ENCODE data around the gene SLC6A9.

The SLC6A9 gene

GRCh38 chr1:43991476-43992231 lies 39.6 kb downstream of the SLC6A9 start, which contains the start of gene CCDC24:
TSS of gene CCDC24 (plus strand) at chr1:43991599. CDS start at chr1:43991879, 280 bp downstream.
- Histone ChIP-seq H3K27ac (peak within 1 kb of the TSS in 19 of 21 experiments; percentile 34 to 86 (median 72)), H3K4me3 (peak within 1 kb of the TSS; percentile 37 to 75 (median 66))

GRCh38 chr1:43991200-43991475 lies 40.1 kb downstream of the SLC6A9 start:
- Histone ChIP-seq H3K27ac (peak overlapping the region in 19 of 21 experiments; percentile 34 to 86 (median 72)), H3K4me3 (peak overlapping the region; percentile 37 to 75 (median 66))

- H3K4me3 ChIP-seq, result peak overlapping the region; percentile 37 to 75 (median 66)
- H3K27ac ChIP-seq, result peak overlapping the region in 19 of 21 experiments; percentile 34 to 86 (median 72)
Measured at GRCh38 chr1:43990271-43991199, 40.7 kb downstream of the SLC6A9 start.

GRCh38 chr1:43987159-43987902 lies 43.9 kb downstream of the SLC6A9 start:
- Histone ChIP-seq H3K4me3 (no peak overlapping the region), H3K27ac (no peak overlapping the region)

GRCh38 chr1:43986712-43987111 lies 44.5 kb downstream of the SLC6A9 start:
- no peak overlapping the region for H3K4me3 ChIP-seq
- no peak overlapping the region for H3K27ac ChIP-seq

DNA sequence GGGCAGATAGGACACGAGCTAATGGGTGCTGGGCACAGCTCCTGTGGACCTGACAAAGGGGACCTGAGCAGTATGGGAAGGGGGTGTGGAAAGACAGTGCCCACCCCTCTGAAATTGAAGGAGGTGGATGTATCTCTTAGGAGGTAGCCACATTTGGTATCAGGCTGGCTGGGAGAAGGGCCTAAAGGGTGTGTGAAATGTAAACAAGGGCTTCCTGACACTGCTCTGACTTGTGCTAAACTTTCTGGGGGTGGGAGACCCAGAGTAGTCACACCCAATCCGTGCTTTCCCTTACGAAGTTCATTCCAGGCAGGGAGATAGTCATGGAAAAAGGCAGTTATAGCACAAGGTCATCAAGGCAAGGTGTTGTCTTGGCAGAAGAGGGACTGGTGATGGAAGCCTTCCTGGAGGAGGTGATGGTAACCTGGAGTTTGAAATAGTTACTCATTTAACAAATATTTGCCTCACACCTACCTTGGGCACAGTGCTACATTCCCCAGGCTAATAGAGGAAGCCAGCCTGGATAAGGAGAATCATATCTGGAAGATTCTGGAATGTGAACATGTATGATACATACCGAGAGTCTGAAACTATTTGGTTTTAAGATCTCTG lies 45.2 kb downstream of the SLC6A9 start:
- Histone ChIP-seq H3K4me3 (no peak overlapping the region), H3K27ac (no peak overlapping the region)

DNA sequence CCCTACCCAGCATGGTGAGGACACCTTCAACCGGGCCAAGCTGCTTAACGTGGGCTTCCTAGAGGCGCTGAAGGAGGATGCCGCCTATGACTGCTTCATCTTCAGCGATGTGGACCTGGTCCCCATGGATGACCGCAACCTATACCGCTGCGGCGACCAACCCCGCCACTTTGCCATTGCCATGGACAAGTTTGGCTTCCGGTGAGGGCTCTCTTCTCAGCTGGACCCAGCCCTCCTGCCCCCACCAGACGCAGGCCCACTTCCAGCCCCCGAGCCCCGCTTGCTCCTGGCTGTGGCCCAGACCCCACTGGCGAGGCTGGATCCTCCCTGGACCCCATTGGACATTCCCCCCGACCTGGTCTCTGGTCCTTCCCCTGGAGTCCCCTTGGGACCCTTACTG lies 46.4 kb downstream of the SLC6A9 start:
- Histone ChIP-seq H3K4me3 (no peak overlapping the region), H3K27ac (no peak overlapping the region)

DNA sequence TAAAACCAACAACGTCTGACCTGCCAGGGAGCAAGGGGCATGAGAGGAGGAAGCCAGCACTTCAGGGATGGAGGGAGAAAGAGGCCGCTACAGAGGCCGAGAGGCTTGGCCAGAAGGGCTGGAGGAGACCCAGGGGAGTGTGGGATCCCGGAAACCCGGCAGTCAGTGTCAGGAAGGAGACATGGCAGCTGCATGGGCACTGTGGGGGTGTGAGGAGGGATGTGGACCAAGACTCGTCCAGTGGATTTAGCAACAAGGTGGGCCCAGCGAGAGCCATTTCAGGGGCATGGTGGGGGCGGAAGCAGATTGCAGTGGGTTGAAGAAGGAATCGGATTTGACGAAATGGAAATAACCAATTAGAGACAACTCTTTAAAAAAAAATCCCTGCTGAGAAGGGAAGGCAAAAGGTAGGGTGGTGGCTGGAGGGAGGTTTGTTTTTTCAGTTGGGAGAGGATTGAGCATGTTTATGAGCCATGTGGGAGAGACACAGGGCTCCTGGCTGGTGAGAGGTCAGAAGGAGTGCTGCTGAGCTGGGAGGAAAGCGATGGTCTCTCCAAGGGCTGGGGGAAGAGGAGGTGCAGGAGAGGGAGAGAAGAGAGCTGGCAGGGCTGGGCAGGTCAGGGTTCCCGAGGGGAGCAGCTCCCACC lies 47.9 kb downstream of the SLC6A9 start:
- H3K4me3 ChIP-seq, result no peak overlapping the region
- no peak overlapping the region for H3K27ac ChIP-seq

DNA sequence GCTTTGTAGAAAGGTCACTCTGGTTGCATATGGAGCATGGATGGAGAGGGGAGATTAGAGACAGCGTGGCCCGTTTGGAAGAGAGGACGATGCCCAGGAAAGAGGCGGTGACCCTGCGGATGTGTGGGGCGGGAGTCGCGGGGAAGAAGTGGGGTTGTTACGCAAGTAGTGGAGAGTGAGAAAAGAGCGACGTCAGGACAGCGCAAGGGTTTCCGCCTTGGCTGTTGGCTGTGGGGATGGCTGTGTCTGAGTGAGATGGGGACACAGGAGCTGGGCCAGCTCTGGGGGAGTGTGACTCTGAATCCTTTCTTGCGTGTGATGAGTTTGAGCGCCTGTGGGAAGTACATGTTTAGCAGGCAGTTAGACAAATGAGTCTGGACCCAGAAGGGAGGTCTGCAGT lies 48.5 kb downstream of the SLC6A9 start:
- H3K27ac ChIP-seq, result no peak overlapping the region
- H3K4me3 ChIP-seq, result no peak overlapping the region

DNA sequence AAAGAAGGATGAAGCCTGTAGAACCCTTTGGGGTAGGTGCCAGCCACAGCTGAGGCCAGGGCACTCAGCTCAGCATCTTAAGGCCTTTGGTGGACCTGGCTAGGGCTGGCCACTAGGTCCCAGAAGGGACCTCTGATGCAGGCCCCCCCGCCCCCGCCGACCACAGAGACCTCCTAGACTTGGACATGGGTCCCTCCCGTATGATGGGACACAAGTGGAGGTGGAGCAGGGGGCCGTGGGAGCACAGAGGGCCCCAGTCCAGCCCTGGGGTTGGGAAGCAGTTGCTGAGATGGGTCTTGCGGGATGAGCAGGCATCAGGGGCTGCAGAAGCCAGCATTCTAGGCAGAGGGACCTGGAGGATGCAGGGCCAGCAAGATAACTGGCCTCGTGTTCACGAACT lies 49.0 kb downstream of the SLC6A9 start:
- no peak overlapping the region for H3K4me3 ChIP-seq
- H3K27ac ChIP-seq, result no peak overlapping the region

DNA sequence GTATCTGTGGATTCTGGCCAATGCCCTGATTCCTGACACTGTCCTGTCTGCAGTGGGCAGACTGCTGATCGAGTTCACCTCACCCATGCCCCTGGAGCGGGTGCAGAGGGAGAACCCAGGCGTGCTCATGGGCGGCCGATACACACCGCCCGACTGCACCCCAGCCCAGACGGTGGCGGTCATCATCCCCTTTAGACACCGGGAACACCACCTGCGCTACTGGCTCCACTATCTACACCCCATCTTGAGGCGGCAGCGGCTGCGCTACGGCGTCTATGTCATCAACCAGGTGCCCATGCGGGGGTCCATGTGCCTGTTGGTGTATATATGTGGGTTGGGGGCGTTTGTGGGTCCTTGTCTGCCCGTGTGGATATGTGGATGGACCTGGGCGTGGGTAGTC lies 49.6 kb downstream of the SLC6A9 start:
- no peak overlapping the region for H3K27ac ChIP-seq
- no peak overlapping the region for H3K4me3 ChIP-seq

DNA sequence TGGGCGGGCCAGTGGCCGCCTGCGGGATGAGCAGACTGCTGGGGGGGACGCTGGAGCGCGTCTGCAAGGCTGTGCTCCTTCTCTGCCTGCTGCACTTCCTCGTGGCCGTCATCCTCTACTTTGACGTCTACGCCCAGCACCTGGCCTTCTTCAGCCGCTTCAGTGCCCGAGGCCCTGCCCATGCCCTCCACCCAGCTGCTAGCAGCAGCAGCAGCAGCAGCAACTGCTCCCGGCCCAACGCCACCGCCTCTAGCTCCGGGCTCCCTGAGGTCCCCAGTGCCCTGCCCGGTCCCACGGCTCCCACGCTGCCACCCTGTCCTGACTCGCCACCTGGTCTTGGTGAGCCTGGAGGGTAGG lies 50.1 kb downstream of the SLC6A9 start:
- Histone ChIP-seq H3K27ac (peak overlapping the region in 8 of 21 experiments; percentile 4 to 89 (median 85)), H3K4me3 (no peak overlapping the region)

DNA sequence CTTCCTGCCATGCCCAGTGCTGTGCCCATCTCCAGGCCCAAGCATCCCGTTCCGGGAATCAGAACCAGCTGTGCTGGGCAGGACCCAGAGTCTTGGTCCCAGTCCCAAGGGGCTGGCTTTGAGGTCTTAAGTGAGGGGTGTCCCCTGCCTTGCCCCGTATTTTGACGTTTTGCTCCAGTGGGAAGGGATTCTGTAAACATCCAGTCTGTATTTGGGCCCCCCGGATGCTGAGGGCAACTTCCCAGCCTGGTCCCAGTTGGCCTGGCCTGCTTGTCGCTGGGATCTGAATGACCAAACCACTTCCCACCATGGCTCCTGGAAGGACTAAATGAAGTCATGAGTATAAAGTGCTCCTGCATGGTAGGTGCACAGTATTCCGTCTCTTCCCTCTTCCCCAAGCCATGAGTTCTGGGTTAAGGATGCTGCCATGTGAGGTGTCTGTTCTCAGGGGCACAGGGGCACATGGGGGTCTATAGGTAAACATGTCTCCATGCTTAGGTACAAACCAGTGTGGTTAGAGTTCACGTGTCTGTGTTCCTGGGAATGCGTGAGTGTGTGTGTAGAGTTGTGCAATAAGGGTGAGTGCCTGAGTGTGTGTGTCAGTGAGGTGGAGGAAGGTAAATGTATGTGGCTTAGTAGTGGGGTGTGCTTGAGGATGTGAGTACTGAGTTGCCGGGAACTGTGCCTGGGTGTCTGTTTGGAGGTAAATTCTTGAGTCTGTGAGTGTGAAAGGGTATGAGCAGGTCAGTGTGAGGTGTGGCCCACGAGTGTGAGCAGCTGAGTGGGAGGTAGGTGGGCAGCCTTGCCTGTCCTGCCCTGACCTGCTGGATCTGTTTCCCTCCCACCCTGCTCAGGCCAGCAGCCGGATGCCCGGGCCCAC lies 50.8 kb downstream of the SLC6A9 start:
- H3K27ac ChIP-seq, result peak overlapping the region in 19 of 21 experiments; percentile 68 to 95 (median 85)
- H3K4me3 ChIP-seq, result peak overlapping the region; percentile 40 to 84 (median 73)

DNA sequence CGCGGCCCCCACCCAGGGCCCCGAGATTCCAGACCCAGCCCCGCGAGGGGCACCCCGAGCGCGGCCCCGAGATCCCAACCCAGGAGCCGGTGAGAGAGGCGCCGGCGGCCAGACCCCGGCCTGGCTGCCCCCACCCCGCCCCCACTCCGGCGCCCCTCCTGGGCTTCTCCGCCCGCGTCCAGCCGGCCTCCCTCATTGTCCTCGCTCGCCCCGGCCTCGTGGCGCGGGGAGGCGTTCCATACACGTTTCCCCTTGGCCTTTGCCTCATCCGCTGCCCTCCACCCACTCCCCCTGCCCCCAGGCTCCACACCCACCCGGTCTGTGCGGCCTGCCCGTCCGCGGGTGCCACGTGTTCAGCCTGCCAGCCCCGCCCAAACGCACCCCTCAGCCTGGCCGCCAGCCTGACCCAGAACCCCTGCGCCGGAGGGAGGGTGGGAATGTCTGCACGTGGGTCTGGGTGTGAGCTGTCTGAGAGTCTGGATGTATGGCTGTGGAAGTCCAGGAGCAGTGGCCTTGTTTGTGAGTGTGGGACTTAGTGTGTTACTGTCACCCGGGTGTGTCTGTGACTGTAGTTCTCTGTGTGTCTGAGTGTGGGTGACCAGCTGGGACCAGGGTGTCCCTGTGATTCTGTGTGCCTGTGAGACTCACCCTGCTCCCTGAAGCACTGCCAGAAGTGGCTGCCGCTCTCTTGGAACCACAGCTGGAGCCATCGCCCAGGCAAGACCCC lies 51.6 kb downstream of the SLC6A9 start:
- Histone ChIP-seq H3K4me3 (peak overlapping the region; percentile 40 to 84 (median 73)), H3K27ac (peak overlapping the region; percentile 31 to 95 (median 84))

GRCh38 chr1:43979261-43979527 lies 52.1 kb downstream of the SLC6A9 start:
- Histone ChIP-seq H3K27ac (peak overlapping the region; percentile 31 to 95 (median 84)), H3K4me3 (peak overlapping the region; percentile 40 to 84 (median 73))

DNA sequence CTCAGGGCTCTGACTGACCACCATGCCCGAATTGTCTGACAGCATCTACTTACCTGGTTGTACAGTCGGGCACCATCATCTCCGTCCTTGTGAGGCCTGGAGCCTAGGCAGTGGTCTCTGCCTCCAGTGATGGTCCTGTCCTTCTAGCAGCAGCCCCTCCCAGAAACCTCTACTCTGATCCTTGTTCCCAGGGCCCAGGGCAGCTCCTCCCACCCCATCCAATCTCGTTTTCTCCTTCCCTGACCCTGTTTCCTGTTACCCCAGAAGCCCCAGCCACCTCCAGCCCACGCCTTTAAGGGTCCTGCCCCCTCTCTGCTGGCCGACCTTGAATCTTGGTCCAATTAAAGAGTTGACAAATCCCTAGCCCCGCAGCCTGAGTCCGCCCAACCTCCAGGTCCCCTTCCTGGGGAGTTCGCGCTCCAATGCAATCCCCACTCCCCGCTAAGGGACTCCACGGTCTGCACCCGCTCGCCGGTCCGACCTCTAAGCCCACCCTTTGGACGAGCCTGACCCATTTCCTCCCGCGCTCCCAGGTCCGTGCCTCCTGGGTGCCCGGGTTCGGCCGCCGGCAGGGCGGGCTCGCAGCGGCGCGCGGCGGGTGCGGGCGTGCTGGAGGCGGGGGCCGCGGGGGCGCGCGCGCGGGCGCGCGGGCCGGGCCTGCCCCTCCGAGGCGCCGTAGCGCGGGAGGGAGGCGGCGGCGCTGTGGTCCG lies 52.6 kb downstream of the SLC6A9 start, which contains the start of gene B4GALT2:
B4GALT2 (plus strand) TSS at position 660 of the 710 bp plus-strand sequence. CDS start 1,951 bp downstream, outside the sequence.
- Histone ChIP-seq H3K4me3 (peak within 1 kb of the TSS; percentile 40 to 84 (median 73)), H3K27ac (peak within 1 kb of the TSS; percentile 31 to 95 (median 84))

GRCh38 chr1:43978264-43978550 lies 53.1 kb downstream of the SLC6A9 start:
- peak overlapping the region in 3 of 21 experiments; percentile 35 to 57 (median 46) for H3K27ac ChIP-seq
- peak overlapping the region in 2 of 7 experiments; percentile 31 to 45 for H3K4me3 ChIP-seq

All from skin epidermis (tissue), 12 donors.